Germinal center (tissue), 1 donor: ENCODE results near the gene AP1B1.

Experiments used
- DNase-seq: peaks from one replicate; pipeline ENCODE4 v3.0.0; 2012; ENCODE audit warnings: mixed read lengths, low spot score

The AP1B1 gene

GRCh38 chr22:29313126-29313575 lies 75.2 kb downstream of the AP1B1 start:
- DNase-seq: peak; percentile 64

GRCh38 chr22:29312218-29313125 lies 75.9 kb downstream of the AP1B1 start:
- DNase-seq: no peak

DNA sequence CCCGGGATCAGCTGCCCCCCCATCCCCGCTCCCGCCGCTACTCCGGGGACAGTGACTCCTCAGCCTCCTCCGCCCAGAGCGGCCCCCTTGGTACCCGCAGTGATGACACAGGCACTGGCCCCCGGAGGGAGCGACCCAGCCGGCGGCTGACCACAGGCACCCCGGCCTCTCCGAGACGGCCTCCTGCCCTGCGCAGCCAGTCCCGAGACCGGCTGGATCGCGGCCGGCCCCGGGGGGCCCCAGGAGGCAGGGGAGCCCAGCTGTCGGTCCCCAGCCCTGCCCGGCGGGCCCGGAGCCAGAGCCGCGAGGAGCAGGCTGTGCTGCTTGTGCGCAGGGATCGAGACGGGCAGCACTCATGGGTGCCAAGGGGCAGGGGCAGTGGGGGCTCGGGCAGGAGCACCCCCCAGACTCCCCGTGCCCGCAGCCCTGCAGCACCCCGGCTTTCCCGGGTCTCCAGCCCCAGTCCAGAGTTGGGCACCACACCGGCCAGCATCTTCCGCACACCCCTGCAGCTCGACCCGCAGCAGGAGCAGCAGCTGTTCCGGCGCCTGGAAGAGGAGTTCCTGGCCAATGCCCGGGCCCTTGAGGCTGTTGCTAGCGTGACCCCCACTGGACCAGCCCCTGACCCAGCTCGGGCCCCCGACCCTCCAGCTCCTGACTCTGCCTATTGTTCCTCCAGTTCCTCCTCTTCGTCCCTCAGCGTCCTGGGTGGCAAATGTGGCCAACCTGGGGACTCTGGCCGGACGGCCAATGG lies 76.7 kb downstream of the AP1B1 start:
- DNase-seq: no peak

DNA sequence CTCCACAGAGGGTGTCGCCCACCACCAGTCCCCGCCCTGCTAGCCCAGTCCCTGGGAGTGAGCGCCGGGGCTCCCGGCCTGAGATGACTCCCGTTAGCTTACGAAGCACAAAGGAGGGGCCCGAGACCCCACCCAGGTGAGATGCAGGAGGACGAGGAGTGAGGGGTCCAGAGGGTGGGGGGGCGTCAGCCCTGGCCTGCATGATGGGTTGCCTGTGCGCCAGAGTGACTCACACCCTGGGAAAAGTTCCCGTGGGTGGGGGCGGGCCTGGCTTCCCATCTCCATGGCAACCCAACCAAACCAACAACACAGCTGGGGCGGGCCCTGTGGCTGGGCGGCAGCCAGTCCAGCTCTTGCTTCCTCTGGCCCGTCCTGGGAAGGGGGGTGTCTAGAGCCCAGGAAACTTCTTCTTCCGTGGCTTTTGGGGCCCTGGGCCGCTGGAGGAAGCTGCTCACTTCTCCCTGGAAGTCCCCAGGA lies 77.5 kb downstream of the AP1B1 start:
- DNase-seq: peak; percentile 47

DNA sequence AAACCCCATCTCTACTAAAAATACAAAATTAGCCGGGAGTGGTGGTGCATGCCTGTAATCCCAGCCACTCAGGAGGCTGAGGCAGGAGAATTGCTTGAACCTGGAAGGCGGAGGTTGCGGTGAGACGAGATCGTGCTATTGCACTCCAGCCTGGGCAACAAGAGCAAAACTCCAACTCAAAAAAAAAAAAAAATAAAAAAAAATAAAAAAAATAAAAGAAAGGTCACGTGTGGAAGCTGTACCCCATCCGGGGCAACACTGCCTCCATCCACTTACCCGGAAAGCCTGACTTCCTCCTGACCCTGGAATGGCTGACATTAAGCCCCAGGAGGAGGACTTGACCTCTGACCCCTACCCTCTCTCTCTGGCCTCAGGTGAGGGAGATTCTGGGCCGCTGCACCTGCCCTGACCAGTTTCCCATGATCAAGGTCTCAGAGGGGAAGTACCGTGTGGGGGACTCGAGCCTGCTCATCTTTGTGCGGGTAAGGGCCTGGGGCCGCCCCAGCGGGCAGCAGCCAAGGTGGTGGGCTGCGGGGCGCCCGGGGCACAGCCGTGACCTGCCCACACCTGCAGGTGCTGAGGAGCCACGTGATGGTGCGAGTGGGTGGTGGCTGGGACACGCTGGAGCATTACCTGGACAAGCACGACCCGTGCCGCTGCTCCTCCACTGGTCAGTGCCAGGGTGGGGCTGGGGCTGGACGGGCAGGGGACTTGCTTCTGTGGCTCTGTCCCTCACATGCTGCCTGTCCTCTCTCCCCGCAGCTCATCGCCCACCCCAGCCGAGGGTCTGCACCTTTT lies 78.1 kb downstream of the AP1B1 start:
- DNase-seq: no peak

DNA sequence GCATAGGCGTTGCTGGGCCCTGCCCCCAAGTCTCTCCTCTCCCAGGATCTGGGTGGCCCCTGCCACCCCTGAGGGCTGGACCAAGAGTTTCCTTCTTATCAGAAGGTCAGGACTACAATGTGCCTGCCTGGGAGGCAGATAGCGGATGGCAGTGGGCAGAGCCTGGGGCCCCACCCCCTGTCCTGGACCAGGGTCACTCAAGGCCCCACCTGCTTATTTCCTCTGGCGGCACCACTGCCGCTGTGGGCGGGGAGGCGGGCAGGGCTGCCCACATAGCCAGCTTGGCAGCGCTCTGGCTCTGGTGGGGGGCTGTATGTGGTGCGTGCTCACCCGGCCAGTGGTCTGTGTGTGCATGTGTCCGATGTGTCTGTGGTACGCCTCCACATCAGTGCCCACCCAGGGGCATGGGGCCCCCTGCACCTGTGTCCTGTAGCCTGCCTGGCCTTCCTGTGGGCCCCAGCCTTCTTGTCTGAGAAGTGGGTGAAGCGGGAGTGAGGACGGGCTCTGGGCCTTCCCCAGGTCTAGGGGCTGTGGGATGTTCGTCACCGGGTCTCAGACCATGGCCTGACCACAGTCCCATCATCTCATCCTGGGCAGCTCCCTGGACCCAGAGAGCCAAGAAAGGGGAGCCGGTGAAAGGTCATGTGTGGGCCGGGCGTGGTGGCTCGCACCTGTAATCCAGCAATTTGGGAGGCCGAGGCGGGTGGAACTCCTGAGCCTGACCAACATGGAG lies 78.9 kb downstream of the AP1B1 start:
- no peak for DNase-seq

GRCh38 chr22:29308791-29309262 lies 79.5 kb downstream of the AP1B1 start:
- DNase-seq: peak; percentile 6

GRCh38 chr22:29308148-29308790 lies 80.1 kb downstream of the AP1B1 start:
- DNase-seq: no peak

- DNase-seq: peak; percentile 3
These were observed 80.7 kb downstream of the AP1B1 start for GRCh38 chr22:29307596-29308147.

DNA sequence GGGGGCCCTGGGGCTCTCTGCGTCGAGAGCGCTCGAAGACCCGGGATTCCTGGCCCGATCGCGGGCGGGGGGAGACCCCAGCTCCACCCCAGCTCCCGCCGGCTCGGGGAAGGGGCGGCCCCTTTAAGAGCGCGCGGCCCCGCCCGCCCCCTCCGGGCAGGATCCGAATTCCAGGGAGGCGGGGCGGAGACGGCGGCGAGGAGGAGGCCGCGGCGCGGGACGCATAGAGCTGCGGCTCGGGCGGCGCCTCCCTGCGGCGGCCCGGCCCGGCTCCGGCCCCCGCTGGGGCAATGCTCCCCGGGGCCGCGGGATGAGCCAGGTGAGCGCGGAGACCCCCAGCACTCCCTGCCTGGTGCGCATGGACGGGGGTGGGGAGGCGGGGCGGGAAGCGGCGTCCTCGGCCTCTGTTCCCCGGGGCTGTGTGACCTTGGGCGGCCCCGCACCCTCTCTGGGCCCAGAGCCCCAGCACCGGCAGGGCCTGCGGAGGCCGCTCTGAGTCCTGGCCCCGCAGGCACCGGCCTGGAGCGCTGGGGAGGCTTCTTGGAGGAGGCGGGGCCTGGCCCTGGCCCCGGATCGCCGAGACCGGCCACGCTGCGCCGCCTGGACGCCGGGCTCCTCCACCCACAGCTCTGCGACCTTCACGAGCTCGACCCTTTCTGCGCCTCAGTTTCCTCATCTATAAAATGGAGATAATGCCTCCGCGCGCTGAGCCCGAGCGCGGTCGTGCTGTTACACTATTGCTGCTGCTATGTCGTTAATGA lies 81.4 kb downstream of the AP1B1 start:
- peak; percentile 38 for DNase-seq

- peak; percentile 57 for DNase-seq
These were observed 82.1 kb downstream of the AP1B1 start, which contains the start of gene GAS2L1 for GRCh38 chr22:29306175-29306834. Gene GAS2L1, plus strand, starts transcription at chr22:29306650. Its CDS starts 1,456 bp downstream, at chr22:29308106.

- DNase-seq: no peak
These were observed 82.6 kb downstream of the AP1B1 start for GRCh38 chr22:29305836-29306174.

GRCh38 chr22:29302681-29303465 lies 85.5 kb downstream of the AP1B1 start:
- no peak for DNase-seq

DNA sequence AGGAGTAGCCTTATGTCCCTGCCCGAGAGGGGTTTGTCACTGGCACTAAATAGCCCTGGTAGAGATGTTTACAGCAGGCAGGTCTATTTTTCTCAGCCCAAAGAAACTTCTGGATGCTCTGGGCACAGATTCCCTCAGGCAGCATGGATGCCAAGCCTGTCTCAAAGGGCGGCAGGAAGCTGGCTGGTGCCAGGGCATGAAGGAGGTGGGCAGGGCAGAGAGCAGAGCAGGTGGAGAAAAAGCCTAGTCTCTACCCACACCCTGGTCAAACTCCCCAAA lies 86.0 kb downstream of the AP1B1 start:
- DNase-seq: no peak

- DNase-seq: no peak
These were observed 86.5 kb downstream of the AP1B1 start for GRCh38 chr22:29301716-29302401.

- no peak for DNase-seq
These were observed 87.4 kb downstream of the AP1B1 start for GRCh38 chr22:29300807-29301601.

DNA sequence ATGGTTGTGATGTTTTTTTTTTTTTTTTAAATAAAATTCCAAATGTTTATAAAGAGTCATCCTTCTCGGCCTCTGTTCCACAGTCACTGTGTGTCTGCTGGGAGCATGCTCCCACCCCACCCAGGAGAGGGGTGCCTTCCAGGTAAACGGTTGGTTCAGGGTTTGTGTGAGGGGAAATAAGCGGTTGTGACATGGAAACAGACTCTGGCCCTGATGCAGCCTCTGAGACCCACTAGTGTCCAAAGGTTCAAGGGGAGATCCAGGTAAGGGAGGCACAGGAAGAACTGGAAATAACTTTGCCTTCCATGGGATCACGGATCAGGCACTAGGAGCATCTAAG lies 87.9 kb downstream of the AP1B1 start:
- DNase-seq: no peak
